Effector memory CD8-positive, alpha-beta T cell (primary cell): ENCODE data around the gene HNRNPA1L2.
A peak's percentile ranks its signal among the peaks of the same experiment; 100 is the strongest.
"Not testable (repeated sequence)": the region's sequence is repeated elsewhere in the genome, so short reads cannot be mapped to it uniquely, and the experiment has no call there.

Source experiments
- ATAC-seq: fragments of 150-1000 bp; cut with Tn5 transposase; replicated peaks from 2 replicates; pipeline ENCODE4 v1.10.0; 2021; ENCODE audit warnings: mild to moderate bottlenecking, moderate library complexity
- DNase-seq, 3 experiments: peaks; one replicate each; pipeline ENCODE4 v3.0.0; 2021
- H3K27ac Mint-ChIP-seq, 2 donors: one replicate each; pipeline ENCODE4 v1.8.0; 2022; ENCODE audit warnings: mild to moderate bottlenecking in 2 of 2, mixed read lengths in 2 of 2, moderate library complexity in 2 of 2
- H3K27me3 Mint-ChIP-seq, 2 donors: one replicate each; pipeline ENCODE4 v1.8.0; 2022; ENCODE audit warnings: mixed read lengths in 2 of 2
- H3K36me3 Mint-ChIP-seq: one replicate; pipeline ENCODE4 v1.8.0; 2022; ENCODE audit warnings: mild to moderate bottlenecking, moderate library complexity, mixed read lengths; ENCODE audit not compliant: insufficient read depth
- H3K4me1 Mint-ChIP-seq, 2 donors: one replicate each; pipeline ENCODE4 v1.8.0; 2022; ENCODE audit warnings: low read depth in 2 of 2, mixed read lengths in 2 of 2
- H3K4me3 Mint-ChIP-seq, 2 donors: one replicate each; pipeline ENCODE4 v1.8.0; 2022; ENCODE audit warnings: mild to moderate bottlenecking in 2 of 2, mixed read lengths in 2 of 2, moderate library complexity in 2 of 2
- H3K9me3 Mint-ChIP-seq, 2 donors: one replicate each; pipeline ENCODE4 v1.8.0; 2022; ENCODE audit warnings: mixed read lengths in 2 of 2
- total RNA-seq, 9 experiments: gene quantifications; one replicate each; lab custom pipeline; 2026; lab: John Stamatoyannopoulos, UW

The HNRNPA1L2 gene
- 0 reads per million in 9 experiments for total RNA-seq

DNA sequence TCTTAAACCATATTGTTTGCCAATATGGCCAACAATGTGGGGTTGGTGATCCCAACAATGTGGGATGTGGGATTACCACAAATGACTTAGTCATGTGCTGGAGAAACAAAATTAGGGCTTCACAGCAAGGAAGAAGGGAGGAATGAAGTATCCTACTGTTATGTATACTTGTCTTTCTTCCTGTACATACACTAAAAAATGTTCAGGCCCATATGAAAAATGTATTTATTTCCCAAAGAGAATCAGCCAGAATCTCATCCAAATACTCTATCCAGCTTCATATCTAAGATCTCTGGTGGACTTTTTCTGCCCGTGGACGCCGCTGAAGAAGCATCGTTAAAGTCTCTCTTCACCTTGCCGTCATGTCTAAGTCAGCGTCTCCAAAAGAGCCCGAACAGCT lies at the start of gene HNRNPA1L2:
TSS of gene HNRNPA1L2 (plus strand) at position 301 of the 400 bp plus-strand sequence. CDS start at position 363, 62 bp downstream.
- H3K36me3 Mint-ChIP-seq: peaks cover 16% of the 10 kb centered on the region
- no peak within 1 kb of the TSS for H3K4me3 Mint-ChIP-seq
- peaks cover 0 to 2% of the 10 kb centered on the region in 2 donors for H3K9me3 Mint-ChIP-seq
- no peaks in the 10 kb centered on the region for H3K27me3 Mint-ChIP-seq
- H3K27ac Mint-ChIP-seq: no peak within 1 kb of the TSS
- DNase-seq (no peak), ATAC-seq (no peak)
- H3K4me1 Mint-ChIP-seq: peaks cover 3 to 6% of the 10 kb centered on the region in 2 donors

DNA sequence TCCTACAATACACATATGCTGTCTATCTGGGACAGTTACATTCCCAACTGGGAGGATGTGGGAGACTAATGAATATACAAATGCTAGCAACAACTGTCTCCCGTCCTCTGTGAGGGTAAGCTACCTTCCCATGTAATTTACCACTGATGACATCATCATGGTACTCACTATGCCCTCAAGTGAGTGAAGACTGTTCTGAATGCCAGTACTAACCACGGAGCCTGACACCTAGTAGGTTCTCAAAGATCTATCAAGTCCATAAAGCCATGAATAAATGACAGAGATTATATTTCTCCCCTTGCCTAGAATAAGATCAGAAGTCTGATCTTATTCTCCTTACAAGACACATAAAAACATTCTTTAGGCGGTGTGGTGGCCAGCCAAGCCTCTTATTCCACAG lies 49.1 kb upstream of the HNRNPA1L2 start:
- H3K27me3 Mint-ChIP-seq: peaks cover 54 to 79% of the 10 kb centered on the region in 2 donors
- ATAC-seq, DNase-seq, H3K4me3 Mint-ChIP-seq, H3K4me1 Mint-ChIP-seq, H3K27ac Mint-ChIP-seq, H3K9me3 Mint-ChIP-seq, H3K36me3 Mint-ChIP-seq: not testable (repeated sequence)

DNA sequence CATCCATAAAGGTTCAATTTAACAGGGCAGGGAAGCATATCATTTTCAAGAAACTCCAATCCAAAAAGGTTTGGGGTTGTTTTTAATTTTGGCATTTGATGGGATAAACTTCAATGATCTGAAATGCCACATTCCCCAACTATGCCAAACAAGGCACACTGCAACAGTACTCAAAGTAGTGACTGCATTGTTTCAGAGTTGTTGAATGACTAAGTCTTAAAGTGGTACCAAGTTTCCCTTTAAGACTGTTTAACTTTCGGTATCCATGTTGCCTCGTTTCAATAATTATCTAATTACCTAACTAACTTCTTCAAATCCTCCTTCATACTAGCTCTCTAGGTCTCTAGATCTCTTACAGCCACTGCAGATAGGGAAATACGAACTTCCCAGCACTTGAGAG lies 48.4 kb upstream of the HNRNPA1L2 start:
- ATAC-seq, H3K4me1 Mint-ChIP-seq, H3K4me3 Mint-ChIP-seq, H3K9me3 Mint-ChIP-seq, DNase-seq, H3K27ac Mint-ChIP-seq, H3K36me3 Mint-ChIP-seq: not testable (repeated sequence)
- peaks cover 59 to 81% of the 10 kb centered on the region in 2 donors for H3K27me3 Mint-ChIP-seq

DNA sequence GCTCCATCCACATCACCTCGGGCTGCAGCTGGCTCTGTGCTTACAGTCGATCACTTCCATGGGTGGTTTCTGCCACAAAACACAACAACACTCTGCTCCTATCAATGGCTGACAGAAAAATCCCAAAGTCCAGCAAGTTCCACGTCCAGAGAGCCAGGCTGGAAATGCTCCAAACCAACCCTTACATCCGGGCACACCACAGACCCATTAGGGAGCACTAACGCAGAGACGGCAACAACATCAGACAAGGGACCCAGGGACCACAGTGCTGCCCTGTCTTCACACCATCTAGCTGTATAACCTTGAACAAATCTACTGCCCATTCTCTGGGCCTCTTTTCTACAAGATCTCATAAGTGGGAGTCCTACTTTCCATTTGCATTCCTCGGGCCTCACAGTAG lies 47.9 kb upstream of the HNRNPA1L2 start:
- H3K36me3 Mint-ChIP-seq, H3K4me3 Mint-ChIP-seq, ATAC-seq, H3K4me1 Mint-ChIP-seq, H3K27ac Mint-ChIP-seq, DNase-seq, H3K9me3 Mint-ChIP-seq: not testable (repeated sequence)
- H3K27me3 Mint-ChIP-seq: peaks cover 64 to 85% of the 10 kb centered on the region in 2 donors

DNA sequence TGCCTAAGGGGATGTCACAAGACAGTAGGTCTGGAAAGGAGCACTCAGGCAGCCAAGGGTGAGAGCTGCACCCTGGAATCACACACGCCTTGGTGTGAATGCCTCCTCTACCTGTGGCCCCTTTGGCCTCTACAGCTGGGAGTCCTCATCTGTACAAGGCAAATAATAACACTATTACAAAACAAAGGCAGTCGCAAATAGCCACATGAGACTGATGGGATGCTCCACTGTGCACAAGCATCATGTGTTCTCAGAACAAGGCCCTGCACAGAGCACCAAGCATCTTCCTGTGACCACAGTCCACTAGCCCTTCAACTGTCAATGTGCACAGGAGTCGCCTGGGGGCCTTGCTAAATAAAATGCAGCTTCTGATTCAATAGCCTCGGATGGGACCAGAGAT lies 44.6 kb upstream of the HNRNPA1L2 start:
- Mint-ChIP-seq H3K4me3 (no peak overlapping the region), H3K27me3 (peaks cover 40 to 64% of the 10 kb centered on the region in 2 donors), H3K36me3 (no peaks in the 10 kb centered on the region), H3K9me3 (no peaks in the 10 kb centered on the region), H3K4me1 (peaks cover 5 to 9% of the 10 kb centered on the region in 2 donors), H3K27ac (no peak overlapping the region)
- no peak for ATAC-seq
- no peak for DNase-seq

DNA sequence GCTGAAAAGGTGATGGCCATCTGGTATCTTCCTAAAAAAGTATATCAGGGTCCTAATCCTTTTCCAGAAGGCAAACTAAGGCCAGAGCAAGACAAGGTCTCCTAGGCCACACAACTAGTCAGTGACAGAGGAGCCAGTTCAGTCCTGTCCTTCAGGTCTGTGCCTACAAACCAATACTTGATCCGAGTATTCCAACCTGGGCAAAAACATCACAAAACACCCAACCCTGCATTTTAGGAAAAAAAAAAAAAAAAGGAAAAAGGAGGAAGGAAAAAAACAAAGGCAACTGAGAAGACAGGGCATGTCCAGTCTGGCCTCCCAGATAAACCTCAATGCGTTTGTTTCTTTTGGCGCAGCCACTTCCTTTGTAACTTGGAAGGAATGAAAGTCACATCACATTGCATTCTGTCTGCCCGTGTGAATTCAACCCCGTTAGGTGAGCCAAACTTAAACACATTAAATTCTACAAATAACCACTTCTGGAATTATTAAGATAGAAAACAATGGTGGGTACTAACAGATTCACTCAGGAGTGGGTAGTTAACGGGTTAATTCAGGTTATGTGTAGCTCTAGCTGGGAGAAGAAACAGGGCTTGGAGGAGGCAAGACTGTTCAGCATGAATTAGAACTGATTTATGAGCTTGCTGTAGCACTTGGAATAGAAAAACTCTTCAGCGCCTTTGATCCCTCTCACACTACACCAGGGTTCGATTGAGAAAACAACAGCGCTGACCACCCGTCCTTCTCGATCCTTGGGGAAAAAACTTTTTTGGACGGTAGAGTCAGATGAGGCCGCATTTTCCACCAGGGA lies 43.0 kb upstream of the HNRNPA1L2 start:
- Mint-ChIP-seq H3K27me3 (peaks cover 33 to 52% of the 10 kb centered on the region in 2 donors), H3K27ac (no peak overlapping the region), H3K4me3 (peak overlapping the region; percentile 50 to 73), H3K9me3 (no peaks in the 10 kb centered on the region), H3K36me3 (no peaks in the 10 kb centered on the region), H3K4me1 (peaks cover 4 to 9% of the 10 kb centered on the region in 2 donors)
- ATAC-seq (peak; percentile 21), DNase-seq (no peak)

DNA sequence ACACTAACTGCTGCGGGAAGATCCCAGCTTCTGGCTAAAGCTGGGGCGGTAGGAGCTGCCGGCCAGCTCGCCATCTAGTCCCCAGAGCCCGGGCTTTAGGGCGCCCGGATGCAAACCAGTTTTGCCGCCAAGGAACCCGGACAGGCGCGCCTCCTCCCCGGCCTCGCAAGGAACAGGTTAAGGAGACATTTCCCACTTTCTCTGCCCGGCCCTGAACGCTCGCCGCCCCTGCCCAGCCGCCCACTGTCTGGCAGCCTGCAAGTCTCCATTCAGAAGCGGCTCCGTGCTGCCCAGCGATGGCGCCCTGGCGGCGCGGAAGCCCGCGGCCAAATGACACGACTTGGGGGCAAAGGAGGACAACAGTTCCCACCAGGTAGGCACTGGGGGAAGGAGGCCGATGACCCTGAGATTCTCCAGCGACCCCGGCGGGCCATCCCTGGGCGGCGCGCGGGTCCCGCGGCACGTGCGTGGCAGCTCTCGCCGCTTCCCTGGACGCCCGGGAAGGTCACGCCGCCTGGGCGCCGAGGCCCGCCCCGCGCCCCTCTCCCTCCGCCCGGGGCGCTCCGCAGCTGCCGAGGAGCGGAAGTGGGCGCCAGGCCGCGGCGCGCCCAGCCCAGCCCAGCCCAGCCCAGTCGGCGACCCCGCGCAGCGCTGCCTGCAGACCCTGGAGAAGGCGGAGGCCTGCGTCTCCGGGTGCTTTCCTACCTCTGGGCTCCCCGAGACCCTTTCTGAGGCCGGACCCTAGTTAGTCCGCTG lies 42.2 kb upstream of the HNRNPA1L2 start:
- H3K27ac Mint-ChIP-seq: no peak overlapping the region
- H3K9me3 Mint-ChIP-seq: no peaks in the 10 kb centered on the region
- no peak for DNase-seq
- H3K4me3 Mint-ChIP-seq: peak overlapping the region; percentile 50 to 73
- H3K4me1 Mint-ChIP-seq: peaks cover 4 to 9% of the 10 kb centered on the region in 2 donors
- H3K36me3 Mint-ChIP-seq: no peaks in the 10 kb centered on the region
- peaks cover 27 to 45% of the 10 kb centered on the region in 2 donors for H3K27me3 Mint-ChIP-seq
- peak; percentile 48 for ATAC-seq

DNA sequence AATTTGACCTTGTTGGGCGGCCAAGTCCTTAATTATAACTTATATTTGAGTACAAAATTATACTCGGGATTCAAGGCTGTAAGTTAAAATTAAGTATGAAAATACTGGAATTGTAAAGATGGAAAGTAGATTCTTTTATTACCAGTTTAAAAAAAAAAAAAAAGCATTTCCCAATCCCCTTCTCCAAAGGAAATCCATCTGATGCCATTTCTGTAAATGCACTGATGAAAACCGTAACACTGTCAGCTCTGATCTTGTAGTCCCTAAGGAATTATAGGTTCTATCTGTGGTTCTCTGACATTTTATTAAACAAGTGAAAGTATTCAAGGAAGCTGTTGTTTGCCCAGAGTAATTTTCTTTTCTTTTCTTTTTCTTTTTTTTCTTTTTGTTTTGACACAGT lies 41.6 kb upstream of the HNRNPA1L2 start:
- Mint-ChIP-seq H3K36me3 (peaks cover under 1% of the 10 kb centered on the region), H3K4me3 (peak overlapping the region; percentile 34 to 49), H3K27me3 (peaks cover 22 to 38% of the 10 kb centered on the region in 2 donors), H3K9me3 (no peaks in the 10 kb centered on the region), H3K27ac (no peak overlapping the region), H3K4me1 (peaks cover 4 to 9% of the 10 kb centered on the region in 2 donors)
- DNase-seq (no peak), ATAC-seq (no peak)

DNA sequence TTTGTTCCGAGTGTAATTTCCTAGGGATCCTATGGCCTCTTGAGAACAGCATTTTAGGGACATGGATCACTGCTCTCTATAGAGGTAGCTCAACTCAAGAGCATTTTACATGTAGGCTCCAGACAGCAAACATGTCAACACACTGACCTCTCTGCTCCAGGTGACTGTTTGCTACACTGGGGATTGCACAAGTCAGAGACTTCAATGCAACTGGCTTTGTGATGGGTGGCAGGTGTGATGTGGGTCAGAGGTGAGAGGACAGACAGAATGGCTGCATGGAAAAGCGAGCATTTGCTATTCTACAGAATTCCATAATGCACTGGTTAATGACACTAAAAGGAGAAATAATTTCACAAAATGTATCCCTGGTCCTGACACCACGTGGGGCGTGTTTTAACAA lies 38.9 kb upstream of the HNRNPA1L2 start:
- not testable (repeated sequence) for H3K27ac Mint-ChIP-seq, H3K4me3 Mint-ChIP-seq, H3K9me3 Mint-ChIP-seq, H3K4me1 Mint-ChIP-seq, DNase-seq, H3K36me3 Mint-ChIP-seq, ATAC-seq
- H3K27me3 Mint-ChIP-seq: peaks cover 25 to 26% of the 10 kb centered on the region in 2 donors

DNA sequence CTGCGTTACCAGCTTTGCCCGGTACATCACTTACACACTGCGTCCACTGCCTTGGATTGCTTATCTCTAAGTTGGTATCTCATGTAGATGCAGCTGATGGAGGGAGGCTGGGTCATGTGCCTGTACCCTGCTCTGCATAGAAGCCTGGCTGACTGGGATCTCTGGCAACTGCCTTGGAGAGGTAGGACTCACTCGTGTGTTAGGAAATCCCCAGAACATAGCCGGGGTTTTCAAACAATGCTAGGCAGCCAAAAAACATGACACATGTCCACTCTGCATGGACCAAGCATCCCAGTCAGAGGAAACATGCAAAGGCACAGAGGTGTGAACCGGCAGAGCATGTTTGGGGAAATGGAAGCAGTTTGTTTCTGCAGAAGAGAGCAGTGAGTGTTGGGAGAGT lies 36.1 kb upstream of the HNRNPA1L2 start:
- H3K4me1 Mint-ChIP-seq, H3K36me3 Mint-ChIP-seq, H3K4me3 Mint-ChIP-seq, H3K9me3 Mint-ChIP-seq, ATAC-seq, H3K27ac Mint-ChIP-seq, DNase-seq: not testable (repeated sequence)
- peaks cover 14 to 30% of the 10 kb centered on the region in 2 donors for H3K27me3 Mint-ChIP-seq

DNA sequence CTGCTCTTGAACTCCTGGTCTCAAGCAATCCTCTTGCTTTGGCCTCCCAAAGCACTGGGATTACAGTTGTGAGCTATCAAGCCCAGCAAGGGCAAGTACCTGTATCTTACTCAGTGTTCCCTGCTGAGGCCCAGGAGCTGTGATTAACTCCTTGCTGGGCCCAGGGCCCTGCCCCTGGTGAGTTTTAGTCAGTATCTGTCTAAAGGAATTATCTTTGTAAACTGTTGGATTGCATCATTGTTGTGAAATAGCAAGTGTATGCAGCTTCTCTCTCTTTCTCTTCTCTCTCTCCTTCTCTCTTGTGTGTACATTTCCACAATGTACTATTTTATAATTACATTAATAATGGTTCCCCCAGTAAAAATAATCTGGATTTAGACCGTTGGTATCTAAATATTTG lies 35.4 kb upstream of the HNRNPA1L2 start:
- H3K27me3 Mint-ChIP-seq: peaks cover 19 to 34% of the 10 kb centered on the region in 2 donors
- H3K9me3 Mint-ChIP-seq, H3K4me3 Mint-ChIP-seq, H3K36me3 Mint-ChIP-seq, ATAC-seq, DNase-seq, H3K27ac Mint-ChIP-seq, H3K4me1 Mint-ChIP-seq: not testable (repeated sequence)

DNA sequence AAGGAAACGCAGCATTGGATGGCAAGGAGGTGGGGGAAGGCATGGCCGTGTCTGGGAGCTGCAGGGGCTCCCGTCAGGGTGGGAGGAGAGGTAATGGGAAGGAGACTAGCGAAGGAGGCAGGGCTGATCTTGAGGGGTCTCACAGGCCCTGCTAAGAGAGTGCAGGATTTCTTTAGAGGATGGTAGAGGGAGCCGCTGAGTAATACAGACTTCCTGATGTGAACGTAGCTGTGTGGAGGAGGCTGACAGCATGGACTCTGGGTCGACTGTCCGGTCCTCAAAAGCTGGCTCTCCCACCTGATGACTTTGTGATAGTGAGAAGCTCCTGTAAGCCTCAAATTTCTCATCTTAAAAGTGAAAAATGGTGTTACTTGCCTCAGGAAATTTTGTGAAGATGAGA lies 34.0 kb upstream of the HNRNPA1L2 start:
- H3K36me3 Mint-ChIP-seq, H3K4me1 Mint-ChIP-seq, DNase-seq, ATAC-seq, H3K9me3 Mint-ChIP-seq, H3K4me3 Mint-ChIP-seq, H3K27ac Mint-ChIP-seq: not testable (repeated sequence)
- H3K27me3 Mint-ChIP-seq: peaks cover 15 to 34% of the 10 kb centered on the region in 2 donors

DNA sequence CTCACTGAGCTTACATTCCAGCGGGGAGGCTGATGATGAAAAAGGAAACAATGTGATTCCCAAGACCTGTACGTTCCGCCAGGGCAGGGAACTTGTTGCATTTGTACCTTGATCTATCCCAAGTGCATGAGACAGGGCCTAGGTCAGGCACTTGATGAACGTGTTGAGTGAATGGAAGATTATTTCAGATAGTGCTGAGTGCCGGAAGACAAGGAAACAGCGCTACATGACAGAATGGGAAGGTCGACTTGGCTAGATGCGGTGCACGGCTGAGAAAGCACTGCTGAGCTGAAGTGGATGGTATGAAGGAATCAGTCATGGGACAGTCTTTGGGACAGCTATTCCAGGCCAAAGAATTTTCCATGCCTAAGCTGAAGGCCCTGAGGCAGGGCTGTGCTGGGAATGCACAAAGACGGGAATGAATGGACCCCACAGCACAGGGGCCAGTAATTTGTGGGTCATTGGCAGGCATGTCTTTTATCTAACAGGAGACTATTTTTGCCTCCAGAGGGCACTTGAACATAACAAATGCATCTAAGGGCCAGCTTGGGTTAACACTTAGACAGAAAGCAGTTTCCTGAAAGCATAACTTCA lies 33.1 kb upstream of the HNRNPA1L2 start:
- H3K4me3 Mint-ChIP-seq, H3K9me3 Mint-ChIP-seq, H3K4me1 Mint-ChIP-seq, H3K36me3 Mint-ChIP-seq: not testable (repeated sequence)
- H3K27ac Mint-ChIP-seq: peak overlapping the region in 1 of 2 donors; percentile 59
- ATAC-seq (peak; percentile 72), DNase-seq (peak; percentile 16 to 38 (median 30))
- H3K27me3 Mint-ChIP-seq: peaks cover 15 to 34% of the 10 kb centered on the region in 2 donors
